Fibroblast of mammary gland (primary cell): ENCODE results near the gene BNIP5.

Source experiments
- DNase-seq: peaks from one replicate; pipeline ENCODE4 v3.0.0-alpha.2; 2010; ENCODE audit warnings: low read depth
- H3K4me3 ChIP-seq: 2 replicates; pipeline ENCODE4 v1.5.1; 2011; ENCODE audit warnings: low read depth, mild to moderate bottlenecking, low read length, moderate library complexity; ENCODE audit not compliant: control insufficient read depth
- CTCF ChIP-seq: conservative IDR thresholded peaks from 2 replicates; pipeline ENCODE4 v1.5.1; 2011; ENCODE audit warnings: low read depth, low read length, inconsistent platforms; ENCODE audit not compliant: control insufficient read depth, insufficient read depth

The BNIP5 gene

GRCh38 chr6:36374972-36375371 lies 38.3 kb upstream of the BNIP5 start:
- no peak for TF ChIP-seq CTCF

DNA sequence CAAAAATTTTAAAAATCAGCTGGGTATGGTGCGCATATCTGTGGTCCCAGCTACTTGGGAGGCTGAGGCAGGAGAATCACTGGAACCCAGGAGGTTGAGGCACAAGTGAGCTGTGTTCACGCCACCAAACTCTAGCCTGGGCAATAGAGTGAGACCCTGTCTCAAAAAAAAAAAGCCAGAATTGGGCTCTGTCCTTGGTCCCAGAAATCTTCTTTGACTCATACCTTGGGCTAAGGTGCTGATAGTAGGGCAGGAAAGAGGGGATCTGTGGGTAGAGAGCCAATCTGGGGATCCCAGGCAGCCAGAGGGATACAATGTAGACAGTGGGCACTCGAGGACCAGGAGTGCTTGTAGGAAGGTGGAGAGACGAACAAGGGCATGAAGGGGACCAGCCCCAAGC lies 37.5 kb upstream of the BNIP5 start:
- no peak overlapping the region for H3K4me3 ChIP-seq
- no peak for DNase-seq
- no peak for TF ChIP-seq CTCF

More at GRCh38 chr6:36374972-36375371, 38.3 kb upstream of the BNIP5 start:
- H3K4me3 ChIP-seq = no peak overlapping the region
- no peak for DNase-seq

DNA sequence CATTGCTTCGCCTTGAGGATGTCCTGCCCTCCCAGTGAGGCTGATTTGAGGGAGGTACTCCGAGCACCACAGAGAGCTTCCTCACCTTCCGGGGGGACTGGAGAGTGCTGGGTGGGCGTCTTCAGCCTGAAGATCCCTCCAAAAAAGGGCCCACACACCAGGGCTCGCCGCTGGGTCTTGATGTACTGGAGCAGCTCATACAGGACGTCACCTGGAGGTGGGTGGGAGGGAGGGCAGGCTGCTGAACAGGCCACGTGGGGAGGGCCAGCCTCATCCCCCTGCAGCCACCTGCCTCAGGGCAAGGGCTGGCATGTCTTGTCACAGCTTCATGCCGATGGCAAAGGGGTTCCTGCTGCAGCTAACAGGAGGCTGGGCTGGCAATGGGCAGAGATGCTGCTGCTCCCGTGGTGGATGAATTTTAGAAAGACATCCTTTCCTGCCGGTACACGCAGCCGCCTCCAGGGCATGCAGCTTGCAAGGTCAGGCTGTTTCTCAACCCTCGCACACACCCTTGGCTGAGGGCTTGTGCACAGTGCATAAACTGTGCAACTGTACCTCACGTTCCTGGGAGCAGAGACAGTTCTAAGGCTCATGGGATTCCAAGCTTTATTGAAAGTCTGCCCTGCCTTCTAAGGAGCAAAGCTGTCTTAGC lies 36.8 kb upstream of the BNIP5 start:
- no peak for TF ChIP-seq CTCF
- DNase-seq = no peak

GRCh38 chr6:36372088-36372487 lies 35.4 kb upstream of the BNIP5 start:
- no peak for TF ChIP-seq CTCF

More for the DNA sequence above, 36.8 kb upstream of the BNIP5 start:
- H3K4me3 ChIP-seq = no peak overlapping the region

DNA sequence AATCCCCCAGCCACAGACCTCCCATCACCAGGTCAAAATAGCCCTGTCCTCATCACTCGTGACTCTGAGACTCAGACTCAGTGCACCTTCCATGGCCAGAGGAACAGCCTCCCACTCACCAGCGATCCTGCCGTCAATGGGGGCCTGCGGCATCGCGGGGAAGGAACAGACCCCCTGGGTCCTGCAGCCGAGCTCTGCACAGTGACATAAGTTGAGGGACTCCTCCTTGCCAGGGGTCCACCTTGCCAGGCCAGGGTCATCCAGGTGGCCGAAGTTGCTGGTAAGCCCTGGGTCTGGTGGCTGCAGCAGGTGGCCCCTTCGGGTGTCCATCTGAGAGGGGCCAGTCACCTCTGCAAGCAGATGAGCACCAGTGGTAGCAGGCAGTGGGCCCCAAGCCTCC lies 34.5 kb upstream of the BNIP5 start:
- no peak overlapping the region for H3K4me3 ChIP-seq
- no peak for TF ChIP-seq CTCF
- no peak for DNase-seq

More at GRCh38 chr6:36372088-36372487, 35.4 kb upstream of the BNIP5 start:
- H3K4me3 ChIP-seq = no peak overlapping the region
- DNase-seq = no peak

DNA sequence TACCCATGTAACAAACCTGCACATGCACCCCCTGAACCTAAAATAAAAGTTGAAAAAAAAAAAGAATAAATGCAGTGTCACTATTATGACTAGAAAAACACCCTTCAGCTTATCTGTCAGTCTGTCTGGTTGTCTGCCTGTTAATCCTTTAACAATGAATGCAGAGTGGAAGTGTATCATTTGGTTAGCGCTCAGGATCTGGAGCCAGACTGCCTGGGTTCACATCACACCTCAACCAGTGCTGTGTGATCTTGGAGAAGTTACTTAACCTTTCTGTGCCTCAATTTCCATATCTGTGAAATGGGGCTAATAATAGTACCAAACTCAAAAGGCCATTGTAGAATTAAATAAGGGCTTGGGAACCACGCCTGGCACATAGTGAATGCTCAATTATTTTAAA lies 34.0 kb upstream of the BNIP5 start:
- H3K4me3 ChIP-seq = no peak overlapping the region
- no peak for DNase-seq
- no peak for TF ChIP-seq CTCF
